GM10266 (cell line): ENCODE results near the gene RABGAP1L.
"Not testable (repeated sequence)": the region's sequence is repeated elsewhere in the genome, so short reads cannot be mapped to it uniquely, and the experiment has no call there.

Source experiments
- DNase-seq: peaks from one replicate; pipeline ENCODE4 v3.0.0; 2012; ENCODE audit errors: extremely low spot score
- TF ChIP-seq, protein P1 (sequence below): IDR thresholded peaks from 2 replicates; pipeline ENCODE4 v1.5.1; 2012; ENCODE audit warnings: mild to moderate bottlenecking, low read depth; ENCODE audit not compliant: control insufficient read depth, insufficient read depth; ENCODE audit errors: missing control alignments

RABGAP1L gene

DNA sequence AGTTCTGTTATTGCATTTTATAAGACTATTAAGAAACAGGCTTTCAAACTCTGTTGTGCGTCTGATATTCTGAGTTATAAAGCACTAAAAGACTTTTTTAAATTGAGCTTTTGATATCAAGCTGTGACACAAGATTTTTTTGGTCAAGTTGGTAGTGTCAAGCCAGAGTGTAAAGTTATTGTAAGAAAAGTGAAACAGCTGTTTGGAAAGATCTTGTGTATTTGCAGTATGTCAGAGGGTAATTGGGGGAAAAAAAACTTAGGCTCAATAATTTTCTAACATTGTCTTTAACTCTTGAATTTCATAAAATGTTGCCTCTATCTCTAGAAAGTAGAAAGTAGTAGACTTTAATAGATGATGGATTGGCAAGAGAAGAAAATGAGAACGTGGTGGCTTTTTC lies 844.2 kb downstream of the RABGAP1L start:
- TF ChIP-seq, protein P1, sequence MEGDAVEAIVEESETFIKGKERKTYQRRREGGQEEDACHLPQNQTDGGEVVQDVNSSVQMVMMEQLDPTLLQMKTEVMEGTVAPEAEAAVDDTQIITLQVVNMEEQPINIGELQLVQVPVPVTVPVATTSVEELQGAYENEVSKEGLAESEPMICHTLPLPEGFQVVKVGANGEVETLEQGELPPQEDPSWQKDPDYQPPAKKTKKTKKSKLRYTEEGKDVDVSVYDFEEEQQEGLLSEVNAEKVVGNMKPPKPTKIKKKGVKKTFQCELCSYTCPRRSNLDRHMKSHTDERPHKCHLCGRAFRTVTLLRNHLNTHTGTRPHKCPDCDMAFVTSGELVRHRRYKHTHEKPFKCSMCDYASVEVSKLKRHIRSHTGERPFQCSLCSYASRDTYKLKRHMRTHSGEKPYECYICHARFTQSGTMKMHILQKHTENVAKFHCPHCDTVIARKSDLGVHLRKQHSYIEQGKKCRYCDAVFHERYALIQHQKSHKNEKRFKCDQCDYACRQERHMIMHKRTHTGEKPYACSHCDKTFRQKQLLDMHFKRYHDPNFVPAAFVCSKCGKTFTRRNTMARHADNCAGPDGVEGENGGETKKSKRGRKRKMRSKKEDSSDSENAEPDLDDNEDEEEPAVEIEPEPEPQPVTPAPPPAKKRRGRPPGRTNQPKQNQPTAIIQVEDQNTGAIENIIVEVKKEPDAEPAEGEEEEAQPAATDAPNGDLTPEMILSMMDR = no peak
- DNase-seq = no peak

DNA sequence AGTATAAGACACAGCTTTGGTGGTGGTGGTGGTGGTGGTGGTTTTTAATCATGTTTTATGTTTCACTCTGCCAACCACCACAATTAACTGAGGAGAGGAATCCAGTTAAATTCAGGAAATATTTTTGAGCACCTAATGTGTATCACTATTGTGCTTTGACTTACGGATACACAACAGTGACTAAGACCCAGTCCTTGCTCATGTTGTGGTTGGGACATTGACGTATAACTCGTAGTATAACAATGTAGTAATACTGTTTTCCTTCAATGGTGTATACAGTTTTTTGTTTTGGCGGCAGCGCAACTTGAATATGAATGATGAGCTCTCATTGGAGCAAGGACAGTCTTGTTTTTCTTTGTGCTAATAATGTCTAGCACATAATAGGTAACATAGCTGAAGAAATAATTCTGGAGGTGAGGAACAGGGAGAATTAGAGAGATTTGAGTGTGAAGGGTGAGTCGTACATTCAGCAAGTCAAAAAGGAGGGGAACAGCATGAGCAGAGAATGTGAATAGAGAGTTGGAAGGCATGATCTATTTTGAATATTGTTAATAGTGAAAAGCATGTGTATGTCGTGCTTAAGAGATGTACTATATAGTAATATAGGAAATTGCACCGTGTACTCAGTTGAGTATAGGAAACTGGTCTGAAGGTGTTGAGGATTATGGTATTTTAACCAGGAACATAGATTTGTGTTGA lies 845.9 kb downstream of the RABGAP1L start:
- TF ChIP-seq, protein P1 = no peak

DNA sequence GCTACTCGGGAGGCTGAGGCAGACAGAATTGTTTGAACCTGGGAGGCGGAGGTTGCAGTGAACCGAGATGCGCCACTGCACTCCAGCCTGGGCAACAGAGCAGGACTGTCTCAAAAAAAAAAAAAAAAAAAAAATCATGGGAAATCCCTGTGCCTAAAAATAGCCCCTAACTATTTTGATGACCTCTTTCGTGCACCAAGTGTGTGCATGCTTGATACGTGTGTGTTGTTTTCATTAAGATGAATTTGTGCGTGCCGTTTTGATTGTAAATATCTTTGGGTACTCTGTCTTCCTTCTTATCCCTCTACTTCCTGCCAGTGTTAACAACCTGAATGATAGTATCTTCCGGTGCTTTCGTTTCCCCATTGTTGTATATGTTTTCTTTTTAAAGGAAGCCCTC lies 850.2 kb downstream of the RABGAP1L start:
- TF ChIP-seq, protein P1 = no peak
- no peak for DNase-seq

More for the DNA sequence above, 845.9 kb downstream of the RABGAP1L start:
- no peak for DNase-seq

DNA sequence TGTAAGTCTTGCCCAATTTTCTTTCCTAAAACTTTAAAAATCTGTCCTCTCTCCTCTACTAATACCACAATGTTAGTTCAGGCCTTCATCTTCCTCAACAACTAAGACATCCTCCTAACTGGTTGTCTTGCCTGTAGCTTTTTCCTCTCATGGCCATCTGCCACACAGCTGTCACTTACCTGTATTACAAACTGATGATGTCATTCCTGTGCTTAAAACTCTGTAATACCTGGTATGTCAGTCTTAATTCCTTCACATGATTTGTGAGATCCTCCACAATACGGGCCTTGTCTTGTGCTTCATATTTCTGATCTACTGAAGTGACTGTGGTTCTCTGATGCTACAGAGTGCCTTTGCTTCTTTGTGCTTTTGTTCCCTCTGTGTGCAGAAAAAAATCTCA lies 854.1 kb downstream of the RABGAP1L start:
- no peak for DNase-seq
- TF ChIP-seq, protein P1 = no peak

DNA sequence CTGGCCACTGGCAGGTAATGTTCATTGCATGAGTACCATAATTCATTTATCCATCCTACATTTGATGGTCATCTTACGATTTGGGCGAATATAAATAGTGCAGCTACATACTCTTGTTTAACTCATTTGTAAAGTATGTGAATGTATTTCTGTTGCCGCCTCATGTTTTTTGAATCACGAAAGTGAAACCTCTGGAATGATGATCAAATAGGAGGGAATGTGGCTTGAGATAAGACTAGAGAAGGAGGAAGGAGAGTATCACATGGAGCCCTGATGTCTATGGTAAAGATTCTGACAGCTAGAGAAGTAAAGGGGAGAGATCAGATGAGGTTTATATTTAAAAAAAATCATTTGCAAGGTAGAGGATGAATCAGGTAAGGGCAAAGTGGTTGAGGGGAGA lies 855.9 kb downstream of the RABGAP1L start:
- no peak for DNase-seq
- TF ChIP-seq, protein P1 = no peak

DNA sequence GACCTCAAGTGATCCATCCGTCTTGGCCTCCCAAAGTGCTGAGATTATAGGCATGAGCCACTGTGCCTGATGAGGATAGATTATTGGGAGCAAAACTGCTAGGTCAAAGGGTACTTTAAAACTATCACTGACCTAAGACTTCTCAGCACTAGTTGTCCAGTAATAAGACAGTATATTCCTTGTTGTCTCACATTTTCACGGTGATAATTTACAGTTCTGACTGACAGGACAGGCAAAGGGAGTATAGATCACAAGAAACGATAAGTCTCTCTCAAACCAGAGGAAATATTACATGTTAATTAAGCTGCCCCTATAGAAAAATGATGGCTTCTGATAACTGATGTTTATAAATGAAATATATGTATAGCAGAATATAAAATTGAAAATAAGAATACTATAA lies 860.2 kb downstream of the RABGAP1L start:
- DNase-seq = no peak
- TF ChIP-seq, protein P1 = no peak

DNA sequence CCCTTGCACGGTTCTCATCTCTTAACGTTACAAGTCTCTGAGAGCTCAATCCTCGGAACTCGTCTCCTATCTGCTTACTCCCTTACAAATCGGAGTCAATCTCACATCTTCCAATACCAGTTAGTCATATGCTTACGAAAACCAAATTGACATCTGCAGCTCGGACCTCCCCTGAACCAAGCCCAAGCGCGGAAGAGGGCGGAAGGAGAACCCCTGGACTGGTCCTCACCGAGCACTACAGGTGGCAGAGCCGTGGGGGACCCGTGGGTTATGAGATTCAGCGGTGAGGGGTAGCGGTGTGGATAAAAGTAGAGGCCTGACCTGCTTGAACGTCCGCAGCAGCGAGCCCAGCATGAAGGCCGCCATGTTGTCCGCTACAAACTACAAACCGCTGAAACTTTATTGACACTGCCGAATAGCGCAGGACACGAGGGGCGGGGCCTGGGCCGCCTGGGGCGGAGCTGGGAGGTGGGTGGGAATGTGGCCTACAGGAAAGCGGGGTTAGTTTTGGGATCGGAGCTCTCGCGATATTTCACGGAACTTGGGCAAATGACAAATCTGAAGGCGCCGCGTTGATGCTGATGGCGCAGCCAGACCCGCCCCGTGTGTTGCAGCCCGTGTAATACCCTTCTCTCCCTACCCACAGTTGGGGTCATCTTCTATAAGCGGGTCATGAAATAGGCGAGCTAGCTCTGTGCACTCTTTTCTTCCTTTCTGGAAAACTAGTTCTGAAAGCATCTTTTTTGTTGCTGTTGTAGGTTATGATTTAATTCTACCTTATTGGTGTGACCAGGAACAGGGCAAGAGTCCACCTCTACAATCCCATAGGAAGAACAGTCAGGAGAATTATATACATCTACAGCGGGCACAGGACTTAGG lies 864.0 kb downstream of the RABGAP1L start, which contains the start of gene MRPS14:
Gene MRPS14, minus strand, starts transcription at position 383 of the 879 bp plus-strand sequence. Its CDS starts 17 bp downstream, at position 366.
- peak; percentile 92 for DNase-seq
- TF ChIP-seq, protein P1 = no peak

DNA sequence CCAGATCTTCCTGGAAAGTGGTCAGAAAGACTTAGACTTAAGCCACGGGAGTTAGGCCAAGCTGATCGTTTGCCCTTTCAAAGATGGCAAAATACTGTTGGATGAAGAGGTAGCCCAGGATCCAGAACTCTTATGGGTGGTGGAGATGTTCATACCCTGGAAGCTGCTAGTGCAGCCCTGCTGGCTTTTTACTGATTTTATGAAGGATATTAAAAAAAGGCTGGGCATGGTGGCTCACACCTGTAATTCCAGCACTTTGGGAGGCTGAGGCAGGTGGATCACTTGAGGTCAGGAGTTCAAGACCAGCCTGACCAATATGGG lies 864.6 kb downstream of the RABGAP1L start:
- not testable (repeated sequence) for DNase-seq
